Nephron (organoid): Measurements from ENCODE around the gene BCAS3.

Source experiments
- H3K27ac Mint-ChIP-seq, 3 experiments: 2 replicates each; pipeline ENCODE4 v1.8.0; 2020; ENCODE audit warnings: mixed read lengths in 3 of 3, mild to moderate bottlenecking in 2 of 3, moderate library complexity in 1 of 3
- H3K27me3 Mint-ChIP-seq: 2 replicates; pipeline ENCODE4 v1.8.0; 2021; ENCODE audit warnings: low read depth, mild to moderate bottlenecking, moderate library complexity, mixed read lengths
- H3K36me3 Mint-ChIP-seq: 2 replicates; pipeline ENCODE4 v1.8.0; 2020; ENCODE audit warnings: low read depth, mixed read lengths
- H3K4me1 Mint-ChIP-seq: 2 replicates; pipeline ENCODE4 v1.8.0; 2020; ENCODE audit warnings: mixed read lengths
- H3K4me3 Mint-ChIP-seq, 3 experiments: 2 replicates each; pipeline ENCODE4 v1.8.0; 2020; ENCODE audit warnings: mild to moderate bottlenecking in 3 of 3, mixed read lengths in 3 of 3, moderate library complexity in 2 of 3
- H3K9me3 Mint-ChIP-seq: 2 replicates; pipeline ENCODE4 v1.8.0; 2020; ENCODE audit warnings: mixed read lengths
- CTCF ChIP-seq, 3 experiments: fragments of 200-600 bp; sonication (generic); IDR thresholded peaks; one replicate each; pipeline ENCODE4 v1.5.0; 2021; ENCODE audit warnings: antibody characterized with exemption in 3 of 3; ENCODE audit not compliant: unreplicated experiment in 3 of 3

Gene BCAS3

DNA sequence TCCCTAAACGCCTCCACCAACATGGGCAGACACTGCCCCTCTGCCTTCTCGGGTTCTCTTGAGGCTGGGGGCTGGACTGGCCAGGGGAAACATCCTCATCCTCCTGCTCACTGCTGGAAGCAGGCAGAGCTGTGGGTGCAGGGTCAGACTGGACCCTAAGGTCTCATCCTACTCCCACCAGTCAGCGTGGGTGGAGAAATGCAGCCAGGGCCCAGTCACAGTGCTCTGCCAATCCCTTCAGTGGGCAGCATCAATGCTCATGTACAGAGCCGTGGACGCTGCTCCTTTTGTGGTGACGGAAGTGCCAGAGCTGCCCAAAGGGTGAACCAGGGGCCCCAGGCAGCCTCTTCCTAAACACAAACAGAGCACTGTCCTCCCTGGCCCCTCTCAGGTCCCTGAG is 708.6 kb downstream of the BCAS3 start:
- peak overlapping the region; percentile 13 to 89 (median 61) for H3K27ac Mint-ChIP-seq
- no peaks in the 10 kb centered on the region for H3K9me3 Mint-ChIP-seq
- TF ChIP-seq CTCF (IDR thresholded peaks at IDR 0.05; ENCODE audit: unreplicated experiment in 3 of 3): no peak
- peaks cover 55% of the 10 kb centered on the region for H3K4me1 Mint-ChIP-seq
- peaks cover 5% of the 10 kb centered on the region for H3K36me3 Mint-ChIP-seq
- H3K27me3 Mint-ChIP-seq: peaks cover 11% of the 10 kb centered on the region
- H3K4me3 Mint-ChIP-seq: no peak overlapping the region

GRCh38 chr17:61387011-61387410 is 709.4 kb downstream of the BCAS3 start:
- Mint-ChIP-seq H3K9me3 (no peaks in the 10 kb centered on the region), H3K27me3 (peaks cover 14% of the 10 kb centered on the region), H3K4me1 (peaks cover 53% of the 10 kb centered on the region), H3K4me3 (no peak overlapping the region), H3K36me3 (peaks cover 7% of the 10 kb centered on the region), H3K27ac (no peak overlapping the region)
- TF ChIP-seq CTCF (IDR thresholded peaks at IDR 0.05; ENCODE audit: unreplicated experiment in 3 of 3): no peak

GRCh38 chr17:61387511-61388305 is 710.1 kb downstream of the BCAS3 start:
- Mint-ChIP-seq H3K9me3 (no peaks in the 10 kb centered on the region), H3K27me3 (peaks cover 19% of the 10 kb centered on the region), H3K4me3 (no peak overlapping the region), H3K27ac (peak overlapping the region in 1 of 3 experiments; percentile 88), H3K4me1 (peaks cover 60% of the 10 kb centered on the region), H3K36me3 (peaks cover 7% of the 10 kb centered on the region)
- TF ChIP-seq CTCF (IDR thresholded peaks at IDR 0.05; ENCODE audit: unreplicated experiment in 3 of 3): no peak

- peaks cover 22% of the 10 kb centered on the region for H3K27me3 Mint-ChIP-seq
- H3K27ac Mint-ChIP-seq: peak overlapping the region; percentile 55 to 88 (median 67)
- peaks cover 60% of the 10 kb centered on the region for H3K4me1 Mint-ChIP-seq
- H3K4me3 Mint-ChIP-seq: peak overlapping the region in 1 of 3 experiments; percentile 12
- H3K9me3 Mint-ChIP-seq: no peaks in the 10 kb centered on the region
- no peak for TF ChIP-seq CTCF (IDR thresholded peaks at IDR 0.05; ENCODE audit: unreplicated experiment in 3 of 3)
- H3K36me3 Mint-ChIP-seq: peaks cover 10% of the 10 kb centered on the region
Observed at GRCh38 chr17:61388561-61389356, 711.1 kb downstream of the BCAS3 start.

DNA sequence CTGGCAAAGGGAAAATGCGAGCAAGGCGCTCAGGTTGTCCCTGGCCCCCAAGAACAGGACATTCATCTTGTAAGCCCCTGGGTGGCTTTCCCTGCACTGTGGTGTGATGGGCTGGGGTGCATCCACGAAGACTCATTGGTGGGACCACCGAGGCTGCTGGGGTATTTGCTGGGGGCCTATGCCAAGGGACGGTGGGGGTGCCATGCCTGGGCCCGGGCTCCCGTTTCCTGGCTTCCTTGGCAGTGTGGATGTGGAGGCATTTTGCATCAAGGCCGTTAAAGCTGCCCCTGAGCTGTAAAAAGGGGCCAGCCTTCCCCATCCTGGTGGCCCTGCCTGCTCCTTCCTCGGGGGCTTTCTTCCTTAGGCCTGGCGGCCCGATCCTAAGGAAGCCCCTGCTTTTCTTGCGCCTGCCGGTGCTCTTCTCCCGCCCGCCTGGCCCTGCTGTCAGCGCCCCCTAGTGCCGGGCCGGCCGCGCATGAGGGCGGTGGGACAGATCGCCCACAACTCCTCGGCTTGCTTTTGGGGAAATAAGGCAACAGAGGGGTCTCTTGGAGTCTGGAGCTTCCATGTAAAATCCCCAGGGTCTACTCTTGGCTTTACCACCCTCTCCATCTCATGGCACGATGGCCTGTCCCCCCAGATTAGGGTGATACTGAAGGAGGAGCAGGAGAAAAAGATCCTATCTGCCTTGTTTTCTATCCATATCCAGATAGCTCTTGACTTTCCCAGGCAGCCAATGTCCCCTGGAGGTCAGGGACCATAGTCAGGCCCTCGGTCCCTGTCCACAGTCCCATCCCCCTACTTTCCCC is 712.2 kb downstream of the BCAS3 start:
- Mint-ChIP-seq H3K4me3 (no peak overlapping the region), H3K27ac (peak overlapping the region; percentile 41 to 88 (median 81)), H3K9me3 (no peaks in the 10 kb centered on the region), H3K36me3 (peaks cover 10% of the 10 kb centered on the region), H3K27me3 (peaks cover 33% of the 10 kb centered on the region), H3K4me1 (peaks cover 67% of the 10 kb centered on the region)
- TF ChIP-seq CTCF (IDR thresholded peaks at IDR 0.05; ENCODE audit: unreplicated experiment in 3 of 3): peak; percentile 88 to 94 (median 93)
